ENCODE data around the gene RPL18A. TPM values are rescaled to one million over a fixed set of nuclear protein-coding genes. Genes with fewer than 3 reads are reported as not detected.
A peak's percentile ranks its signal among the peaks of the same experiment; 100 is the strongest.
"Not testable (repeated sequence)": the region's sequence is repeated elsewhere in the genome, so short reads cannot be mapped to it uniquely, and the experiment has no call there.

The RPL18A gene
- total RNA-seq, 1 experiment from 2014 or later = 953 TPM

DNA sequence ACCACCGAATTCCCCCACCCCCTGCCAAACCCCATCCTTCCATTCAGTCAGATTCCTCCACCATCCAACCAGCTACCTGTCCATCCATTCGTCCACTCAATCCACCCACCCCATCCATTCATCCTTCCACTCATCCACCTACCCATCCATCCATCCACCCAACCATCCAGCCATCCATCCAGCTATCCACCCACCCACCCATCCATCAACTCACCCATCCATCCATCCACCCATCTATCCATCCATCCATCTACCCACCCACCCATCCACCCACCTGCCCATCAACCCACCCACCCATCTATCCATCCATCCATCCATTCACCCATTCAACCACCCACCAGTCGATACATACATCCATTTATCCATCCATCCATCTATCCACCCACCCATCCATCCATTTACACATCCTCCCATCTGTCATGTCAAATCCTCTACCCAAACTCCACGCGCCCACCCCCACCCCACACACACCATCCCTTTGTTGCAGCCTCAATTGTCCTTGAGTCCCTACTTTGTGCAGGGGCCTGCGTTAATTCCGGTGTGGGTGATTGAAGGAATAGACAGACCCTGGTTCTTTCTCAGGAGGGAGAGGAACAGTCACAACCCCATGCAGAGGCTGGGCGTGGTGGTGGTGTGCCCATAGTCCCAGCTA is 6.7 kb downstream of the RPL18A start:
- no peak for DNase-seq (ENCODE audit: low spot score)

DNA sequence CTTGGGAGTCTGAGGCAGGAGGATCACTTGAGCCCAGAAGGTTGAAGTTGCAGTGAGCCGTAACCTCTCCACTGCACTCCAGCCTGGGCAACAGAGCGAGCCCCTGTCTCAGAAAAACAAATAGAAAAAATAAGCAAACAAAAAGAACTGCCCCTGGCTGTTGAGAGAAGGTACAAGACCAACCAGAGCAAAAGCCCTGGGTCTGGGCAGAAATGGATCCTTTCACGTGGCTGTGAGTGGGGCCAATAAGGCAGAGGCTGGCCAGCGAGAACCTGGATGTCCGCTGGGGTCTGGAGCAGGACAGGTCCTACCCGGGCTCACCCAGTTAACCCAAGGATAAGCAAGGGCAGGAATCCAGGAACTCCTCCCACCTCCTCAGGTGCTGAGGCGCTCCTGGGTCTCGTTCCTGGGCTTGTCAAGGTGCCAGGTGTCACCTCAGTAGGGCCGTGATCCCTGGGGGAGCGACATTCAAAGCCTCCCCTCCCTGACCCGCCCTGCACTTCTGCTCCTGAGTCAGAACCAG is 7.3 kb downstream of the RPL18A start:
- DNase-seq (ENCODE audit: low spot score) = no peak

DNA sequence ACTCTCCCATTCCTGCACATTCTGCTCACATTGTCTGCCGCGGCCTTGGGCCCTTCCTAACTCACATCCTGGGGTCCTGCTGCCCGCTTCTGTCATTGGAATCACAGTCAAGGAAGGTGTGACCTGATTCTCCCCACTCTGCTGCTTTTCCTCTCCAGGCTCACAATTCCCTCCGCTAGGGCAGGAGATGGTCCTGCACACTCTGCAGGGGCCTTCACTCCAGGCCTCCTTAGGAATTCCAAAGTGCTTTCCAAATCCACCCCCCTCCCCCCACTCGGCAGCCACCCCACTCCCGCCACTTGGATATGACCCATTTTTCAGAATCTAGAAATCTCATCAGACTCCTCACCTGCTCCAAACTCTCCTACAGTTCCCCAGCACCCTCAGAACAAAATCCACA is 9.0 kb downstream of the RPL18A start:
- DNase-seq (ENCODE audit: low spot score) = no peak

DNA sequence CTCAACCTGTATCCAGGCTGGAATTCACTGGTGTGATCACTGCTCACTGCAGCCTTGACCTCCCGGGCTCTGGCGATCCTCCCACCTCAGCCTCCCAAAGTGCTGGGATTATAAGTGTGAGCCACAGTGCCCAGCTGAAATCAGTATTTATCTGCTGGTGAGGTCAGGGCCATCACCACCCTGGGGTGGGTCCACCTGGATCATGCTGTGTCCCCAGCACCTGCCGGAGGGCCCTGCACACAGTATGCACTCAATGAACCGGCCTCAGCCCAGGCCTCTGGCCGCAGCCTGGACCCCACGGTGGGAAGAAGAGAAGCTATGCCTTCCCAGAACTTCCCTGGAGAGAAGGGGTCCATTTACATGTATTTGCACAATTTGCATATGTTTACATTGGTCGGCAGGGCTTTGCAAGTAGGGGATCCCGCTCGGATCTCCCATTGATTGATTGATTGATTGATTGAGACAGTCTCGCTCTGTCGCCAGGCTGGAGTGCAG is 9.5 kb downstream of the RPL18A start:
- DNase-seq (ENCODE audit: low spot score) = no peak

DNA sequence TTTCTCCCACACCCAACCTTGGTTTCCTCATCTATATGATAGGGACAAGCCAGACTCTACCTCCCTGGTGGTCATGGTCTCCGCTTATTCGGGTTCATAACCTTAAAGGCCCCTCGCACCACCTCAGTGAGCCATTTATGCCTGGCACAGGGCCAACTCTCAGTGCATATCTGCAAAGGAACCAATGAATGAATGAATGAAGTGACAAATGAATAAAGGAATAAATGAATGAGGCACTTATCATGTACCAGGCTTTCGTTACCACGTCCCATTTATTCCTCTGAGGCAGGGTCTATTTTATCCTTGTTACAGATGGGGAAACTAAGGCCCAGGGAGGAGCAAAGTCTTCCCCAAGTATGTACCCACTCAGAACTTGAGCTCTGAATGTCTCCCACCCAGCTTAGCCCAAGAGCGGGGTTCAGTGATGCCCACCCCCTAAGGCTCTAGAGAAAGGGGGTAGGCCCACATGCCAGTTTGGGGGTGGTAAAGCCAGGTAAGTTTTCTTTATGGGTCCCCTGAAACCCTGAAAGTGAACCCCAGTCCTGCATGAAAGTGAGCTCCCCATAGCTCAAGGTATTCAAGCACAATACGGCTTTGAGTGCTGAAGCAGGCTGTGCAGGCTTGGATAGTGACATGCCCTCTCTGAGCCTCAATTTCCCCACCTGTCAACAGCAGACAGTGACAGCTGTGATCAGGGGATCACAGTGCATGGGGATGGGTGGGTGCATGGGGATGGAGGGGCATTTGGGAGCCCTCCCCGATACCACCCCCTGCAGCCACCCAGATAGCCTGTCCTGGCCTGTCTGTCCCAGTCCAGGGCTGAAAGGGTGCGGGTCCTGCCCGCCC is 11.5 kb downstream of the RPL18A start:
- no peak for DNase-seq (ENCODE audit: low spot score)

DNA sequence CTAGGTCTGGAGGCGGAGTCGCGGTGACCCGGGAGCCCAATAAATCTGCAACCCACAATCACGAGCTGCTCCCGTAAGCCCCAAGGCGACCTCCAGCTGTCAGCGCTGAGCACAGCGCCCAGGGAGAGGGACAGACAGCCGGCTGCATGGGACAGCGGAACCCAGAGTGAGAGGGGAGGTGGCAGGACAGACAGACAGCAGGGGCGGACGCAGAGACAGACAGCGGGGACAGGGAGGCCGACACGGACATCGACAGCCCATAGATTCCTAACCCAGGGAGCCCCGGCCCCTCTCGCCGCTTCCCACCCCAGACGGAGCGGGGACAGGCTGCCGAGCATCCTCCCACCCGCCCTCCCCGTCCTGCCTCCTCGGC is 12.2 kb downstream of the RPL18A start, which contains the start of gene SLC5A5:
TSS of gene SLC5A5 (plus strand) at position 68 of the 373 bp plus-strand sequence. CDS start 375 bp downstream, outside the sequence.
- no peak for DNase-seq (ENCODE audit: low spot score)

DNA sequence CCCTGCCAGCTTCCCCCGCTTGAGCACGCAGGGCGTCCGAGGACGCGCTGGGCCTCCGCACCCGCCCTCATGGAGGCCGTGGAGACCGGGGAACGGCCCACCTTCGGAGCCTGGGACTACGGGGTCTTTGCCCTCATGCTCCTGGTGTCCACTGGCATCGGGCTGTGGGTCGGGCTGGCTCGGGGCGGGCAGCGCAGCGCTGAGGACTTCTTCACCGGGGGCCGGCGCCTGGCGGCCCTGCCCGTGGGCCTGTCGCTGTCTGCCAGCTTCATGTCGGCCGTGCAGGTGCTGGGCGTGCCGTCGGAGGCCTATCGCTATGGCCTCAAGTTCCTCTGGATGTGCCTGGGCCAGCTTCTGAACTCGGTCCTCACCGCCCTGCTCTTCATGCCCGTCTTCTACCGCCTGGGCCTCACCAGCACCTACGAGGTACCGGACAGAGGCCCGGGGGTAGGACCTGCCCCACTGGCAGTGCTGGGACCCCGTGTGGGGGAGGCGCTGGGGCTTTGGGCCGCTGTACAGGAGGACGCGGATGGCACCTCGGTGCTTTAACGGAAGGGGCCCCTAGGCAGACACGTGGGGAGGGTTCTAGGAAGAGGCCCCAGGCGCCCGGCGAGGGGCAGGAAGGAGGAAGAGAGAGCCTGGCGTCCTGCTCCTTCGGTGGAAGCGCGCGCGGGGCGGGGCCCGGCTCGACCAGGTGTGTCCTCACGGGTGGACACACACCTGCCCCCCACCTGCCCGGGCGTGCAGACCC is 12.7 kb downstream of the RPL18A start:
- no peak for DNase-seq (ENCODE audit: low spot score)

DNA sequence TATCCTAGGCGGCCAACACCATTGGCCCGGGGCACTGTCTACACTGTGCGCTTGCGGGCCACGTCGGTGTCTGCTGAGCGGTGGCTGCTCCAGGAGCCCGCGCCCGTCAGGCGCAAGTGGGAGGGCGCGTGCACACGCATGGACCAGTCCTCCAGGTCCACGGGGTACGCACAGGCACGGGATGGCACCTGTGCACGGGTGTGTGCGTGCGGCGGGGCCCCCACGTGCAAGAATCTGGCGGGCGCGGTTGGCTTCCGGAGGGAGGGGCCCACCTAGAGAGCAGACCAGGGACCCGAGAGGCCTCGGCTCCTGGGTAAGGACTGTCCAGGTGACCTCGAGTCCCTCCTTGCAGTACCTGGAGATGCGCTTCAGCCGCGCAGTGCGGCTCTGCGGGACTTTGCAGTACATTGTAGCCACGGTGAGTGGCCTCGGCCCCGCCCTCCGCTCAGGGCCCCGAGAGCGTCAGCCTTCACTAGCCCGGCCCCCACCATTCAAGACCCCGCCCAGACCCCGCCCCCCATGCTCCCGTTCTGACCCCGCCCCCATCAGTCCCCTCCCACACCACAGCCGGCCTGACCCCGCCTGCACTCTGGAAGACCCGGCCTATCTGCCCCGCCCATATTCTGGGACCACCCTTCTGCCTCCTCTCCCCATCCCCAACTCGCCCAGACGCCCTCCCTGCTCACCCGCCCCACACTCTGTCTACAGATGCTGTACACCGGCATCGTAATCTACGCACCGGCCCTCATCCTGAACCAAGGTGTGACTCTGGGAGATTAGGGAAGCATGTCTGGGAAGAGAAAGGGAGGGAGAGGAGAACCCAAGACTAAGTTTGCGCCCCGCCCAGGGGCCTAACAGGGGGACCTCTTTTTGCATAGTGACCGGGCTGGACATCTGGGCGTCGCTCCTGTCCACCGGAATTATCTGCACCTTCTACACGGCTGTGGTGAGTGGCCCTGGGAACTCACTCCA is 14.4 kb downstream of the RPL18A start:
- DNase-seq (ENCODE audit: low spot score) = no peak

DNA sequence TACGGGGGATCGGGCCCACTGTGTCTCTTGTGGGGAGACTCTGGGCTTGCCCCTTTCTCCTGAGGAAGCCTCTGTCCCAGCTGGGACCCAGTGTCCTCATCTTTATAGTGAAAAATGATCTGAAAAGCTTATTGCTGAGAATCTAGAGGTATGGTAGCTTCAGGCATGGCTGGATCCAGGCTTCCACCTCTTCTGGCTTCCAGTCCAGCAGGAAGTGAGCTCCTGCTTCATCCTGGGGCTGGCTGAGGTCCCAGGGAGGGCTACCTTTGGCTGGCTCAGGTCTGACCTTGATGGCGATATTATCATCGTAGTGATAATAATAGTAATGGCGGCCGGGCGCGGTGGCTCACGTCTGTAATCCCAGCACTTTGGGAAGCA is 15.0 kb downstream of the RPL18A start:
- no peak for DNase-seq (ENCODE audit: low spot score)

DNA sequence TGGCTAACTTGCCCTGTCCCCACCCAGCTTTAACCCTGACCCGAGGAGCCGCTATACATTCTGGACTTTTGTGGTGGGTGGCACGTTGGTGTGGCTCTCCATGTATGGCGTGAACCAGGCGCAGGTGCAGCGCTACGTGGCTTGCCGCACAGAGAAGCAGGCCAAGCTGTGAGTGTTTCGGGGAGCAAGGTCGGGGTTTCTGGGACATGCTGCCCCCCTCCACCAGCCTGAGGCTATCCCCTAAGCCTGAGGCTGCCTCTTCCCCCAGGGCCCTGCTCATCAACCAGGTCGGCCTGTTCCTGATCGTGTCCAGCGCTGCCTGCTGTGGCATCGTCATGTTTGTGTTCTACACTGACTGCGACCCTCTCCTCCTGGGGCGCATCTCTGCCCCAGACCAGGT is 18.0 kb downstream of the RPL18A start:
- no peak for DNase-seq (ENCODE audit: low spot score)

DNA sequence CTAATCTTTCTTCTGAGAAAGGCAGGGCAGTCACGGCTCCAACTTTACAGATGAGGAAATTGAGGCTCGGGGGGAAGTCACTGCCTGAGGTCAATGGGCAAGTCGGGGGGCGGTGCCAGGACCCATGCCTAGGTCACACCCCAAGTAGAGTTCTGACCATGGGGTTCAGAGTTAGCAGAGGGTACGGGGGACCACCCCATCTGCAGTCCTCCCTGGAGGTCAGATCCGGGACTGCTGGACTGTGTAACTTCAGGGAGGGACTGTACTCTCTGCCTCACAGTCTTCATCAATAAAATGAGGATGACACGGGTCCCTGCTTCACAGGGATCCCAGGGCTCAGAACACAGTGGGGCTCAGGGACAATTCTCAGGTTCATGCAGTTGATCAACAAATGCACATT is 19.8 kb downstream of the RPL18A start:
- DNase-seq (ENCODE audit: low spot score) = no peak

DNA sequence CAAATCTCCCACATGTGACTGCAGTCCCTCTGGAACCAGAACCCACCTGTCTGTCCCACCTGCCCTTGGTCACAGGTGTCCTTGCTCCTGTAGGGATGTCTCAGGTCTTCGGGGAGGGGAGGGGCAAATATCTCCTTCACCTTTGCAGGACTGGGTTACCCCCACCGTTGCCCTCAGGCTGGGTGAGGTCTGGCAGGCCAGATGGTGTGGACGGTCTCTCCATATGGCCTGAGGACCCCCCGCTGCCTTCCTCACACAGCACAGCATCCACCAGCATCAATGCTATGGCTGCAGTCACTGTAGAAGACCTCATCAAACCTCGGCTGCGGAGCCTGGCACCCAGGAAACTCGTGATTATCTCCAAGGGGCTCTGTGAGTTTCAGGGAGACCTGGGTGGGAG is 22.0 kb downstream of the RPL18A start:
- DNase-seq (ENCODE audit: low spot score) = no peak

DNA sequence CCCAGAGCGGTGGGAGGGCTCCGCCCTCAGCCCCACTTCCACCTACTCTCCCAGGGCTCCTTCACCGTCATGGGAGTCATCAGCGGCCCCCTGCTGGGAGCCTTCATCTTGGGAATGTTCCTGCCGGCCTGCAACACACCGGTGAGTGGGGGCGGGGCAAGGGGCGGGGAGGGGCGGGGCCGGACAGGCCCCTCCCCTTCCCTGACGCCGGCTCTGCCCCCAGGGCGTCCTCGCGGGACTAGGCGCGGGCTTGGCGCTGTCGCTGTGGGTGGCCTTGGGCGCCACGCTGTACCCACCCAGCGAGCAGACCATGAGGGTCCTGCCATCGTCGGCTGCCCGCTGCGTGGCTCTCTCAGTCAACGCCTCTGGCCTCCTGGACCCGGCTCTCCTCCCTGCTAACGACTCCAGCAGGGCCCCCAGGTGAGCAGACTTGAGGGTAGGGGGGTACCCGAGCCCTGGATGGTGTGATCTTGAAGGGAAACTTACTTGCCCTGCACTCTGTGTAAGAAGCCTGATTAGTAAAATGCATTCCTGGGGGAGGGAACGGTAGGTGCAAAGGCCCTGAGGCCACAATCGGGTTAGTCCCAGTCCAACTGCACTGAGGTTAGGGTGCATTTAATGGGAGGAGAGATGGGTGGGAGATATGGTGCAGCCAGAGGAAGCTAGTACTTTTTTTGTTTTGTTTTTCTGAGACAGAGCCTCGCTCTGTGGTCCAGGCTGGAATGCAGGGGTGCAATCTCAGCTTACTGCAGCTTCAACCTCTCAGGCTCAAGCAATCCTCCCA is 24.1 kb downstream of the RPL18A start:
- DNase-seq (ENCODE audit: low spot score) = no peak

DNA sequence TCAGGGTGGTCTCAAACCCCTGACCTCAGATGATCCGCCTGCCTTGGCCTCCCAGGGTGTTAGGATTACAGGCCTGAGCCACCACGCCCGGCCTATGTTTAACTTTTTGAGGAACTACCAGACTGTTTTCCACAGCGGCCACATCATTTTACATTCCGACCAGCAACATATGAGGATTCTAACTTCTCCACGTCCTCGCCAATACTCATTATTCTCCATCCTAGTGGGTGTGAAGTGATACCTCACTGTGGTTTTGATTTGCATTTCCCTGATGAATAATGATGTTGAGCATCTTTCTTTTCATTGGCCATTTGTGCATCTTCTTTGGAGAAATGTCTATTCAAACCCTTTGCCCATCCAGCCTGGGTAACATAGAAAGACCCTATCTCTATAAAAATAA is 26.8 kb downstream of the RPL18A start:
- no peak for DNase-seq (ENCODE audit: low spot score)

DNA sequence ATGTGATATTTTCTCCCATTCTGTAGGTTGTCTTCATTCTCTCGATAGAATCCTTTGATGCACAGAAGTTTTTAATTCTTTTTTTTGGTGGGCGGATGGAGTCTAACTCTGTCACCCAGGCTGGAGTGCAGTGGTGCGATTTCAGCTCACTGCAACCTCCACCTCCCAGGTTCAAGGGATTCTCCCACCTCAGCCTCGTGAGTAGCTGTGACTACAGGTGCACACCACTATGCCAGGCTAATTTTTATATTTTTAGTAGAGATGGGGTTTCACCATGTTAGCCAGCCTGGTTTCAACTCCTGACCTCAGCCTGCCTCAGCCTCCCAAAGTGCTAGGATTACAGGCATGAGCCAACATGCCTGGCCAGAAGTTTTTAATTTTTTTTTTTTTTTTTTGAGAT is 27.5 kb downstream of the RPL18A start:
- DNase-seq (ENCODE audit: low spot score) = not testable (repeated sequence)

DNA sequence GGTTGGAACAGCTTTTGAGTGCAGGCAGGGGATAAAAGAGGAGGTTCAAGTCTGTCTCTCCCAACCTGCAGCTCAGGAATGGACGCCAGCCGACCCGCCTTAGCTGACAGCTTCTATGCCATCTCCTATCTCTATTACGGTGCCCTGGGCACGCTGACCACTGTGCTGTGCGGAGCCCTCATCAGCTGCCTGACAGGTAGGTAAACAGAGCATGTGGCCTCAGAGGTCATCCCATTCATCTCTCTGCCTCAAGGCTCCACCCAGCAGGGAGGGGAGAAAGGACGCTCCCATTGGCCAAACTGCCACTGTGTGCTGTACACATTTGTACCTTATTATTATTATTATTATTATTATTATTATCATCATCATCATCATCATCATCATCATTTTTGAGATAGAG is 28.6 kb downstream of the RPL18A start:
- no peak for DNase-seq (ENCODE audit: low spot score)

DNA sequence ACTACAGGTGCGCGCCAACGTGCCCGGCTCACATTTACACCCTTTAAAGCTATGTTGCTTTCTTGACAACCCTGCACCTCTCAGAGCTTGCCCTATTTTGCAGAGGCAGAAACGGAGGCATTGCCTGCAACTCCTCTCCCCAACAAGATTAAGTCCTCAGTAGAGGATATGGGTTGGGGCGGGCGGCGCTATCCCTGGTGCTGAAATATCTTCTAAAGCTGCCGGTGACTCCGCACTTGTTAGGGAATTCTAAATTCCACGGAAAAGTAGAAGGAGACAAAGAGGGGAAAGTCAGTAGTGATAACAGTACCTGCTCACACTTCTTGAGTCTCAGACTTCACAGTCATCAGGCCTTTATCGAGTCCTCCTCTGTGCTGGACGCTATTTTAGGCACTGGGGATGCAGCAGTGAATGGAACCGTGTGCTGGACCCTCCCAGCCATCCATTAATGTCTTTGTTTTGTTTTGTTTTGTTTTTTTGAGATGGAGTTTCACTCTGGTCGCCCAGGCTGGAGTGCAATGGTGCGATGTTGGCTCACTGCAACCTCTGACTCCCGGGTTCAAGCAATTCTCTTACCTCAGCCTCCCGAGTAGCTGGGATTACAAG is 30.0 kb downstream of the RPL18A start:
- DNase-seq (ENCODE audit: low spot score) = peak; percentile 66

DNA sequence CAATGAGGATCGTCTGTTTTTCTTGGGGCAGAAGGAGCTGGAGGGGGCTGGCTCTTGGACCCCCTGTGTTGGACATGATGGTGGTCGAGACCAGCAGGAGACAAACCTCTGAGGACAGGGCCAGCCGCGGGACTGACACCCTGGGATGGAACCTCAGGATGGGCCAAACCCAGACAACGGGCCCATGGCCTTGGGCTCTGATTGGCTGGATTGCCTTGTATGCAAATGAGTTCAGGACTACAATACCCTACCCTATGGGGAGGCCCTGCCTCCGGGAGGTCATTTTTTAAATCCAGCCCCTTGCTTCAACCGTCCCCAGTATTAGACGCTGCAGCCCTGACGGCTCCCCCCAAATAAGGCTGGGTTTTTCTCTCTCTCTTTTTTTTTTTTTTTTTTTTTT is 34.1 kb downstream of the RPL18A start:
- DNase-seq (ENCODE audit: low spot score) = no peak

DNA sequence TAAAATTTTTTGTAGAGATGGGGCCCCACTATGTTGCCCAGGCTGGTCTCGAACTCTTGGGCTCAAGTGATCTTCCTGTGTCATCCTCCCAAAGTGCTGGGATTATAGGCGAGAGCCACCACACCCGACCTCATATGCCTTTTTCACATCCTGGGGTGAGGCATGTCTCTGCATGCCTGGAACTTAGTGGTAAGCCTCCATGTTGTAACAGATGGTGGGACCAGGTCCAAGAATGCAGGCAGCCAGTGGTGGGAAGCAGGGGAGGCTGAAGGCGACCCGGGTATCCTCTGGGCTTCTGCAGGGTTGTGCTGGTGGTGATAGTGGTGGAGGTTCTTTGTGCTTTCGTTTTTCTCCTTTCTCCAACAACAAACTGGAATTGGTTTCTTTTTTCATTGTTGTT is 43.0 kb downstream of the RPL18A start:
- DNase-seq (ENCODE audit: low spot score) = peak; percentile 49

DNA sequence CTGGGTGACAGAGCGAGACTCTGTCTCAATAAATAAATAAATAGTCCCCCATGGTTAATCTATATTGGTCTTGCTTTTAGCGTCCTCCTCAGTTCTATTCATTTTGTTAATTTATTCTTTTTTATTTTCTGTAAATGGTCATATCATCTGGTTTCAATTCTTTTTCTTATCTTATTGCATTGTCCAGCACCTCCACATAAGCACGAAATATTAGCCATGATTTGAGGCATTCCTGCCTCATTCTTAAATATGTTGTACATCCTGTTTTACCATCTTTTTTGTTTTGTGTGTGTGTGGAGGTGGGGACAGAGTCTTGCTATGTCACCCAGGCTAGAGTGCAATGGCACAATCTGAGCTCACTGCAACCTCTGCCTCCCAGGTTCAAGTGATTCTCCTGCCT is 48.5 kb downstream of the RPL18A start:
- DNase-seq (ENCODE audit: low spot score) = no peak

Data from A172 (cell line).